ENCODE measurements around the gene MAGEC3. TPM values are rescaled to one million over a fixed set of nuclear protein-coding genes. Genes with fewer than 3 reads are reported as not detected.

The MAGEC3 gene
- total RNA-seq, 1 donor from 2014 or later, result 0.13 TPM

GRCh38 chrX:141897690-141898089 is 59.6 kb downstream of the MAGEC3 start:
- Mint-ChIP-seq H3K4me3 (ENCODE audit: unreplicated experiment) (no peak overlapping the region), H3K4me1 (ENCODE audit: unreplicated experiment) (no peaks in the 10 kb centered on the region), H3K27ac (ENCODE audit: unreplicated experiment) (no peak overlapping the region), H3K9me3 (ENCODE audit: unreplicated experiment) (no peaks in the 10 kb centered on the region), H3K27me3 (ENCODE audit: unreplicated experiment) (peaks cover 1% of the 10 kb centered on the region), H3K36me3 (ENCODE audit: low read depth, unreplicated experiment) (peaks cover 3% of the 10 kb centered on the region)
- DNase-seq (ENCODE audit: low spot score), result no peak
- no peak for TF ChIP-seq CTCF (IDR thresholded peaks at IDR 0.05; ENCODE audit: unreplicated experiment)

GRCh38 chrX:141902366-141902765 is 64.2 kb downstream of the MAGEC3 start:
- H3K4me1 Mint-ChIP-seq (ENCODE audit: unreplicated experiment), result no peaks in the 10 kb centered on the region
- no peak for TF ChIP-seq CTCF (IDR thresholded peaks at IDR 0.05; ENCODE audit: unreplicated experiment)
- H3K9me3 Mint-ChIP-seq (ENCODE audit: unreplicated experiment), result no peaks in the 10 kb centered on the region
- H3K36me3 Mint-ChIP-seq (ENCODE audit: low read depth, unreplicated experiment), result no peaks in the 10 kb centered on the region
- DNase-seq (ENCODE audit: low spot score), result no peak
- peaks cover 2% of the 10 kb centered on the region for H3K27me3 Mint-ChIP-seq (ENCODE audit: unreplicated experiment)
- no peak overlapping the region for H3K4me3 Mint-ChIP-seq (ENCODE audit: unreplicated experiment)
- no peak overlapping the region for H3K27ac Mint-ChIP-seq (ENCODE audit: unreplicated experiment)

GRCh38 chrX:141903400-141904155 is 65.5 kb downstream of the MAGEC3 start, which contains the start of gene MAGEC1:
Gene MAGEC1 (plus strand): TSS chrX:141903894. CDS start chrX:141905073, 1,179 bp downstream.
- peaks cover 2% of the 10 kb centered on the region for H3K27me3 Mint-ChIP-seq (ENCODE audit: unreplicated experiment)
- H3K4me3 Mint-ChIP-seq (ENCODE audit: unreplicated experiment), result no peak within 1 kb of the TSS
- no peaks in the 10 kb centered on the region for H3K9me3 Mint-ChIP-seq (ENCODE audit: unreplicated experiment)
- no peaks in the 10 kb centered on the region for H3K36me3 Mint-ChIP-seq (ENCODE audit: low read depth, unreplicated experiment)
- DNase-seq (ENCODE audit: low spot score), result no peak
- TF ChIP-seq CTCF (IDR thresholded peaks at IDR 0.05; ENCODE audit: unreplicated experiment), result no peak
- H3K27ac Mint-ChIP-seq (ENCODE audit: unreplicated experiment), result no peak within 1 kb of the TSS
- H3K4me1 Mint-ChIP-seq (ENCODE audit: unreplicated experiment), result no peaks in the 10 kb centered on the region

- Mint-ChIP-seq H3K9me3 (ENCODE audit: unreplicated experiment) (no peaks in the 10 kb centered on the region), H3K36me3 (ENCODE audit: low read depth, unreplicated experiment) (no peaks in the 10 kb centered on the region), H3K27me3 (ENCODE audit: unreplicated experiment) (peaks cover 2% of the 10 kb centered on the region), H3K4me1 (ENCODE audit: unreplicated experiment) (no peaks in the 10 kb centered on the region), H3K4me3 (ENCODE audit: unreplicated experiment) (no peak overlapping the region), H3K27ac (ENCODE audit: unreplicated experiment) (no peak overlapping the region)
- no peak for DNase-seq (ENCODE audit: low spot score)
- TF ChIP-seq CTCF (IDR thresholded peaks at IDR 0.05; ENCODE audit: unreplicated experiment), result no peak
These were observed 66.1 kb downstream of the MAGEC3 start for GRCh38 chrX:141904262-141904661.

- TF ChIP-seq CTCF (IDR thresholded peaks at IDR 0.05; ENCODE audit: unreplicated experiment), result no peak
- Mint-ChIP-seq H3K27me3 (ENCODE audit: unreplicated experiment) (no peaks in the 10 kb centered on the region), H3K27ac (ENCODE audit: unreplicated experiment) (no peak overlapping the region), H3K9me3 (ENCODE audit: unreplicated experiment) (no peaks in the 10 kb centered on the region), H3K4me1 (ENCODE audit: unreplicated experiment) (no peaks in the 10 kb centered on the region), H3K36me3 (ENCODE audit: low read depth, unreplicated experiment) (no peaks in the 10 kb centered on the region), H3K4me3 (ENCODE audit: unreplicated experiment) (no peak overlapping the region)
- no peak for DNase-seq (ENCODE audit: low spot score)
These were observed 79.7 kb downstream of the MAGEC3 start for GRCh38 chrX:141917801-141918200.

All from endothelial cell (in vitro differentiated cells).